RPMI7951 (cell line): ENCODE data around the gene MAP3K6. TPM values are rescaled to one million over a fixed set of nuclear protein-coding genes. Genes with fewer than 3 reads are reported as not detected.
A peak's percentile ranks its signal among the peaks of the same experiment; 100 is the strongest.

Experiments used
- DNase-seq: peaks from one replicate; pipeline ENCODE4 v3.0.0-alpha.2; 2012; ENCODE audit warnings: low read depth
- total RNA-seq: library from RNA; depleted of rRNA; stranded (reverse); fragments of >200 nt; shearing (Covaris generic); gene quantifications from 2 replicates; pipeline ENCODE4 v1.2.3, GENCODE V29; 2014

MAP3K6 gene
- total RNA-seq, 1 experiment from 2014 or later, result 14.5 TPM

DNA sequence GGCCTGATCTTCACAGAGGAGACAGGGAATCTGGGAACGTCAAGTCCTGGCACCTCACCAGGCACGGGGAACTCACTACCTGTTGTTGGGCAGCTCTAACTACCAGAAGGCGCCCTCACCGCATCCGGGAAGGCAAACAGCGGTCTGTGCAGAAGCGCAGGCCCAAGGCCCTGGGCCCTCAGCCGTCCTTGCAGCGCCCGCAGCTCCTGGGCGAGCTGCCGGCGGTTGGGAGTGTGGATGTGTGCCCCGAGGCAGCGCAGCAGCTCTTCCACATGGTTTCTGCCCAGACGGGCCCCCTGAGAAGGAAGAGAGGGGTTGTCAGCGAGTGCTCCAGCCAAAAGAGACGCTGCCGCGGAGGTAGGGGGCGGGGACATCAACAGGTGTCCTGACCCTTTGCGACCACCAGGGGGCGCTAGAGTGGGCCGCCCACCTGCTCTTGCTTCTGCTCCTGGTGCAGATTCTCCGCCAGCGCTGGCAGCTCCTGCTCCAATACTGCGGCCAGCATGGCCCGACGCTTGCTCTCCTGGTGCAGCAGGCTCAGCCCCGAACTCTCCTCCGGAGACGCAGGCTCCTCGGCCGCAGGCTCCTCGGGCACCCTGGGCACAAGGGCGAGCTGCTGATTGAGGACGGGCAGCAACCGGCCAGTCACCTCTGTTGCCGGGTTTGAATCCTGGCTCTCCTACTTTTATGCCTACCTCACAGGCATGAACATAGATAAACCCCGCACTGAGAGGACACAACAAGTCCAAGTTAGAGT, 9.3 kb downstream of the MAP3K6 start:
- peak; percentile 27 for DNase-seq

GRCh38 chr1:27356619-27357280, 10.0 kb downstream of the MAP3K6 start:
- DNase-seq, result no peak

DNA sequence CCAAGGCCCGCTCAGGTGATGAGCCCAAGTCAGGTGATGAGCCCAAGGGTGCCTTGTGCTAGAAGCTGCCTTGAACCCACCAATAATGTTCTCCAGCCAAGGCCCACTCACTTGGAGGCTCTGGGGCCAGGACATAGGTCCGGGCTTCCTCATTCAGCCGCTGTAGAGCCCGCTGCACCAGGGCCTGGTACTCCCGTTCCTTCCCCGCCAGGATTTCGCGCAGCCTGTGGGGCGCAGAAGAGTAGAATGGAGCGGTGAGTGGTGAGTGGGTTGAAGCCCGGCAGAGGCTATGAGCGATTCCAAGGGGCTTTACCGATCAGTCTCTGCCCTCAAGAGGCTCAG, 10.5 kb downstream of the MAP3K6 start:
- DNase-seq, result no peak

DNA sequence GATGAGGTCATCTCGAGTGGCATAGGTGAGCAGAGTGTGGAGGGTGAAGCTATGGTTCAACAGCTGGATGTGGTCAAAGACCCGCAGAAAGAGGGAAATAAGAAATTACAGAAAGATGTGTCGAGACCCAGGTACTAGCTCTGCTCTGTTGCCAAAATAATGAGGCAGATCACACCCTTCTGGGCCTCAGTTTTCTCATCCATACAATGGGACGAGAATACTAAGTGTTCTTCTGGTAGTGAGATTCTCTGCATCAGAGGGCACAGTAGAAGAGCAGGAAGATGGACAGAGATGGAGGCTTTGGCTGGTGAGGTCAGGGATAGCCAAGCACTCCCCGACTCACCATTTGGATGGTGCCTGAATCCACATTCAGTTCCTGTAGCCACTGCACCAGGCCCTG, 11.1 kb downstream of the MAP3K6 start:
- DNase-seq, result no peak

GRCh38 chr1:27353629-27354028, 13.1 kb downstream of the MAP3K6 start:
- DNase-seq, result no peak

DNA sequence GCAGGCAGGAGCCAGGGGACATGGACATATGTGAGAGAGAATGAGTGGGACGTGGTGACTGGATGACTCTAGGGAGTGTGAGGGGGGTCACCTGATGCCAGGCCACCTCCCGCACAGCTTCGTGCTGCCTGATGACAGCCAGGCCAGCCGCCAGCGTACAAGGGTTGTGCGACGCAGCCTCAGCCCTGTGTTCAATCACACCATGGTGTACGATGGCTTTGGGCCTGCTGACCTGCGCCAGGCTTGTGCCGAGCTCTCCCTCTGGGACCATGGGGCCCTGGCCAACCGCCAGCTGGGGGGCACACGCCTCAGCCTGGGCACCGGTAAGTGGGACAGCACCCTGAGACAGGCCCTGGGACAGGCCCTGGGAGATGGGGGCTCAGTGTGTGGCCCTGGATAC, 13.6 kb downstream of the MAP3K6 start:
- DNase-seq, result no peak

DNA sequence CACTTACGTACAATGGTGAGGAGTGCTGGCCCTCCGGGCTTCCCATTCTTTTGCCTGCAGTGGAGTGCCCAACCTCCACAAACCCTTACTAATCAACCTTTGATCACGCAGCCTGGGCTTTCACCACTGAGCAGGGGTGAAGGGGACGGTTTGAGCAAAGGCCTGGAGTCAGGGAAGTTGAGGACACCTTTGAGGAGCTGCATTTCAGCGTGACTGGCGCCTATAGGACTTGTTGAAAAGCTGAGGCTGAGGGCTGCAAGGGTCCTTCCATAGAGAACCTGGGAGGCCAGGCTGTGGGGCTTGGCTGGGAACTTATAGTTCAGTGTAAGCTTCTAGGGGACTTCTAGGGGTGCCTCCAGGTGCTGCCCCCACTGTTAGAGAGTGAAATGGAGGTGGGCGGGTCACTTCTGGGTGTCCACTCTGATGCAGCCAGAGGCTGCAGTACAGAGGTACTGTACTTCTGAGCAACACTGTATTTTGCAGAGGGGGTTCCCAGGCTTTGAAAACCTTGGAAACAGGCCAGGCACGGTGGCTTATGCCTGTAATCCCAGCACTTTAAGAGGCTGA, 15.1 kb downstream of the MAP3K6 start:
- no peak for DNase-seq

- DNase-seq, result no peak
Observed at GRCh38 chr1:27350663-27351540, 15.9 kb downstream of the MAP3K6 start.

DNA sequence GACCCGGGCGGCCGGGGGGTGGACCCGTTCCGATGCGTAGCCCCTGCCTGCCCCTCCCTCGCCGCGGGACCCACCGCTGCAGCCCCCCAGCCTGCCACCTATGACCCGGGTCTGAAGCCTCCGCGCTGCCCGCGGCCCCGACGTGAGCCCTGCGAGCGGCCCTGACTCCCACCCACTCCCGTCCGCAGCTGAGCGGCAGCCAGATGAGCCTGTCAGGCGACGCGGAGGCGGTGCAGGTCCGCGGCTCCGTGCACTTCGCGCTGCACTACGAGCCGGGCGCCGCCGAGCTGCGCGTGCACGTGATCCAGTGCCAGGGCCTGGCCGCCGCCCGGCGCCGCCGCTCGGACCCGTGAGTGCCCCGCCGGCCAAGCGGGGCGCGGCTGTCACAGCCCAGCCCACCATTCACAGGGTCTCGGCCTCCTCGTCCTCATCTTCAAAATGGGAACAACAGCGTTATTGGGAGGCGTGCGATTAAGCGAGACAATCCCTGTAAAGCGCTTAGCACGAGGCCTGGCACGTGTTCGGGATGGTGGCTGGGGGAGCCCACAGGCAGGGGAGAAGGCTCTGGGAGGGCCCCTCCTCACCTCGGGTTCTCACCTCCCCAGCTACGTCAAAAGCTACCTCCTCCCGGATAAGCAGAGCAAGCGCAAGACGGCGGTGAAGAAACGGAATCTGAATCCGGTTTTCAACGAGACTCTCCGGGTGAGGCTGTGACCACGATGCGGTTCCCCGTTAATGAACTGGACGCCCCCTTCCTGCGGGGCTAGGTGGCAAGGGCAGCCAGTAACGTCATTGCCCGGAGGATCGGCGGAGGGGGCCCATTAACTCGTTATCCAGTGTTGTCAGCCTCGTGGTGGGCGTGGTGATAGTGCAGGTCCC, 16.7 kb downstream of the MAP3K6 start:
- DNase-seq, result peak; percentile 69

DNA sequence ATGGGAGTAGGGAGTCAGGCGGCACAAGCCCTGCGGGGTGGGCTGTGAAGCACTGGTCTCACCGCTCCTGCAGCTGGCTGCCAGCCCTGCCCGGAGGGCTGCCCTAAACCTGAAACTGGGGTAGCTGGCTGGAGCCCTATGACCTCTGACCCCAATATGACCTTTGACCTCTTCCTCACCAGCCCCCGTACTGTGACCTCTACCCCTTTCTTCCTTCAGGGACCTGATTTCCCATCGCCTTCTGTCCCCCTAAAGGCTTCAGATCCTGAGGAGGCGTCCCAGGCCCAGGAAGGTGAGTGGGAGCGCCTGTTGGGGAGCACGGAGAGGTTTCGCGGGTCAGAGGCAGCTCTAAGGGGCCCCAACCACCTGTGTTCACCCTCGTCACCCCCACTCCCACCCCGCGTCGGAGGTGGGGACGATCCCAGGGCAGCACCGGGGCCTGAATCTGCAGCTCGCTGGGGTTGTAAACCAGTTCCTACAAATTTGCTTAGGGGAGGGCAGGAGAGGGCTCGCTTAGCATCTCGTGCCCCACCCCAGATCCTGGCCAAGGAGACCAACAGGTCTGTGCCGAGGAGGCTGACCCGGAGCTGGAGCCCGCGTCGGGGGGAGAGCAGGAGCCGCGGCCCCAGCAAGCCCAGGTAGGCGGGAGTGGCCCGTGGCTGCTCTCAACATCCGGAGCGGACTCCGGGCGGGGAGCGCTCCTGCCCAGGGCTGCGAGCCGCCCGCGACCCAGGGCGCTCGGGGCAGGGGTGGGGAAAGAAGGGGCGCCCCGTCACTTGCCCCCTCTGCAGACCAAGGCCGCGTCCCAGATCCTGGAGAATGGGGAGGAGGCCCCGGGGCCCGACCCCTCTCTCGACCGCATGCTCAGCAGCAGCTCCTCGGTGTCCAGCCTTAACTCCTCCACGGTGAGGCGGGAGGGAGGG, 17.6 kb downstream of the MAP3K6 start:
- DNase-seq, result peak; percentile 33

GRCh38 chr1:27346991-27347624, 19.7 kb downstream of the MAP3K6 start:
- DNase-seq, result peak; percentile 15

DNA sequence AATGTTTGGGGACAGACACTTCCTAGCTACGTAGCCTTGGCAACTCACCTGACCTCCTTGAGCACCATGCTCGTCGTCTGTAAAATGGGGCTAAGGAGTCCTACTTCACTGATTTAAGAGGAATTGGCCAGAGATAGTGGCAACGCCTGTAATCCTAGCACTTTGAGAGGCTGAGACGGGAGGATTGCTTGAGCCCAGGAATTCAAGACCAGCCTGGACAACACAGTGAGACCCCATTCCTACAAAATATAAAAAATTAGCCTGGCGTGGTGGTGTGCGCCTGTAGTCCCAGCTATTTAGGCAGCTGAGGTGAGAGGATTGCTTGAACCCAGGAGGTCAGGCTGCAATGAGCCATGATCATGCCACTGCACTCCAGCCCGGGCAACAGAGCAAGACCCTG, 20.4 kb downstream of the MAP3K6 start:
- DNase-seq, result no peak

DNA sequence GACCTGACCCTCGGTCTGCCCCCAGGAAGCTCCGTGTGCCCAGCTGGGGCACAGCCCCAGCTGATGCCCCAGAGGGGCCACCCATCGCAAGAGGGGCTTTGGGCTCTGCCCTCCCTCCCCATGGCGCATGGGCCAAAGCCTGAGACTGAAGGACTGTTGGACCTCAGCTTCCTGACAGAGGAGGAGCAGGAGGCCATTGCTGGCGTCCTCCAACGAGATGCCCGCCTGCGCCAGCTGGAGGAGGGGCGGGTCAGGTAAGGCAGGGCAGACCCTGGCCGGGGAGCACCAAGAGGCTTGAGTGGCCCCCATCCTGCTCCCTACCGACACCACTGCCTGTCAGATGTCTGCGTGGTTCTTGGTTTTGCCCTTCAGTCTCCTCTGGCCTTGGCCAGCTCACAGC, 21.5 kb downstream of the MAP3K6 start:
- no peak for DNase-seq

DNA sequence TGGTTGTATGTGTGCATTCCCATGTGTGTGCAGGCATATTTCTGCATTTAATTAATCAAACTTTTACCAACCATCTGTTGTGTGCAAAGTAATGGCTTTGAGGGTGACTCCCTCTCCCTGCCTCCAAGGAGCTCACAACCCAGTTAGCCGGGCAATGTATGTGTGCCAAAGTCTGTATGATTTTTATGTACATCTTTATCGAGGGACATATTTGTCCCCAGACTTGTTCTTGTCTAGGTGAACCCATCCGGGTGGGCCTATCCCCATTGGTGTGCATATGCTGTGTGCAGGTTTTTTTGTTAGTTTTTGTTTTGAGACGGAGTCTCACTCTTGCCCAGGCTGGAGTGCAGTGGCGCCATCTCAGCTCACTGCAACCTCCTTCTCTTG, 23.1 kb downstream of the MAP3K6 start:
- DNase-seq, result no peak

DNA sequence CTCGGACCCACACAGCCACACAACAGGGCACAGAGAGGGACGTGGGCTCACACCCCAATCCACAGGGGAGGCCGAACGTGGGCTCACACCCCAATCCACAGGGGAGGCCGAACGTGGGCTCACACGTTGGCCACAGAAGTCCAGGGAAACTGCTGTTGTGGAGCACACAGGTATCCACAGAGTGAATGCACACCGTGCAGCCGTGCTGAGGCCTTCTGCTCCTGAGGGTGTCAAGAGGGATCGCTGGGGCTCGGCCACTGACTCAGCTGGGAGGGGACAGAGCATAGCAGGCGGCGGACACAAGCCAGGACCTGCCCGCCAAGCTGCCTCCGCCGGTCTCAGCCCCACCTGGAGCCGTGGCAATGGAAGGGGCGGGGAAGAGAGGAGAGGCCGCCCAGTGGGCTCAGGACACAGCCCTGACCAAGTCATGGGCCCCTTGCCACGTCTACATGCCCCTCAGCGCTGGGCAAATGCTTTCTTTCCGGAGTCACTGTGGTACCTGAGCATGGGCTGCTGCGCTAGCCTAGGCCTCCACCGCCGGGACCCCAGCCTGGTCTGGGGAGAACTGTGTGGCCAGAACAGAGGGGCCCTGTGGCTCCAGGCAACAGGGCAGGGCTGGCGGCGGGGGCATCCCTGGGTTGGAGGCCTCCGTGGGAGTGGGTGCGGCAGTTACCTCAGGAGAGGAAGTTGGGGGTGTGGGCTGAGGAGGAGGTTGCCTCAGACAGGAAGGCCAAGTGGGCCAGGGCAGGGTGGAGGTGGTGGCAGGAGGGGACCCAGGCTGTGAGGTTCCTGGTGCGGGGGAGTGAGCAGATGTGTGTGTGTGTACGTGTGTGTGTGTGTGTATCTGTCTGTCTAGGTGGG, 23.8 kb downstream of the MAP3K6 start:
- DNase-seq, result no peak

- no peak for DNase-seq
Observed at GRCh38 chr1:27342391-27342777, 24.4 kb downstream of the MAP3K6 start.

- peak; percentile 61 for DNase-seq
Observed at GRCh38 chr1:27341525-27342252, 25.1 kb downstream of the MAP3K6 start, which contains the start of gene SYTL1. SYTL1 (plus strand) TSS chr1:27342022; CDS start chr1:27345335, 3,313 bp downstream.

DNA sequence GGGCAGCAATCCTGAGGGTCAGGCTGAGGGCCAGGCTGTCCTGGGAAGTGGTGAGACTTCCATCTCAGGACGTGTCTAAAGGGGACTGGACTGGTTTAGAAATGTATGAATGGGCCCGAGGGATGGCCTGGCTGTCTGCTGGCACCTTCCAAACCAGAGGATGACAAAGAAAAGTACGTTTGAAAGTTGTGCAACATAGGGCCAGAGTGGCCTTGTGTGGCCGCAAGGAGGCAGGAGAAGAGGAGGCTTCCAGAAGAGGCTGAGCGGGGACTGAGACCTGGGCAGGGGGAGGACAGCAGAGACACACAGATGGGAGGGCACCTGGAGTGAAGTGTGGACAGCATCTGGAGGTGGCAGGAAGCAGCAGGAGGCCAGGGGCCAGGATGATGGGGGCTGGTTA, 27.5 kb downstream of the MAP3K6 start:
- no peak for DNase-seq
